HepG2 (cell line): ENCODE results near the gene TMEM184B. TPM values are rescaled to one million over a fixed set of nuclear protein-coding genes. Genes with fewer than 3 reads are reported as not detected.

ENCODE experiments used
- DRAP1 ChIP-seq: IDR thresholded peaks from 2 replicates; pipeline ENCODE4 v1.6.1; 2016; ENCODE audit warnings: missing genetic modification reagents, missing compliant biosample characterization
- FOXK1 ChIP-seq: sonication (generic); formaldehyde crosslinking; IDR thresholded peaks from 2 replicates; pipeline ENCODE4 v1.4.0; 2020; ENCODE audit warnings: low read depth, missing genetic modification reagents, borderline replicate concordance
- IKZF1 ChIP-seq: fragments of 450-650 bp; IDR thresholded peaks from 2 replicates; pipeline ENCODE4 v1.7.1; 2016
- IKZF5 ChIP-seq: IDR thresholded peaks from 2 replicates; pipeline ENCODE4 v1.6.1; 2018; ENCODE audit warnings: missing genetic modification reagents, mild to moderate bottlenecking, missing compliant biosample characterization
- MED1 ChIP-seq: sonication (generic); formaldehyde crosslinking; IDR thresholded peaks from 2 replicates; pipeline ENCODE4 v1.4.0; 2020; ENCODE audit warnings: missing genetic modification reagents
- NR2F1 ChIP-seq, 2 experiments: fragments of 450-650 bp in 1 of 2; formaldehyde crosslinking in 1 of 2; IDR thresholded peaks; 2 replicates each; pipeline versions ENCODE4 v1.5.0 to v1.6.1; 2016 to 2020; ENCODE audit warnings: mild to moderate bottlenecking in 1 of 2, missing compliant biosample characterization in 1 of 2, missing genetic modification reagents in 1 of 2, moderate library complexity in 1 of 2
- PPARG ChIP-seq: conservative IDR thresholded peaks from 2 replicates; pipeline ENCODE4 v1.6.1; 2016; ENCODE audit warnings: missing biosample characterization, missing genetic modification reagents
- SAP130 ChIP-seq: IDR thresholded peaks from 2 replicates; pipeline ENCODE4 v1.6.1; 2016; ENCODE audit warnings: low read depth
- SIN3A ChIP-seq: IDR thresholded peaks from 2 replicates; pipeline ENCODE4 v1.6.1; 2011; ENCODE audit warnings: low read depth, mild to moderate bottlenecking, control low read depth, low read length, borderline replicate concordance
- SKIL ChIP-seq: sonication (generic); formaldehyde crosslinking; IDR thresholded peaks from 2 replicates; pipeline ENCODE4 v1.8.0; 2022; ENCODE audit warnings: missing genetic modification reagents, mild to moderate bottlenecking, moderate library complexity, borderline replicate concordance
- SNAI1 ChIP-seq: sonication (generic); formaldehyde crosslinking; IDR thresholded peaks from 2 replicates; pipeline ENCODE4 v1.5.0; 2020; ENCODE audit warnings: mild to moderate bottlenecking, missing genetic modification reagents, borderline replicate concordance
- SP4 ChIP-seq: sonication (generic); formaldehyde crosslinking; IDR thresholded peaks from 2 replicates; pipeline ENCODE4 v1.8.1; 2023; ENCODE audit warnings: mild to moderate bottlenecking, missing genetic modification reagents
- SRSF4 ChIP-seq: fragments of 200-400 bp; formaldehyde crosslinking; IDR thresholded peaks from one replicate; pipeline ENCODE4 v1.6.1; 2018; ENCODE audit warnings: mild to moderate bottlenecking, low read depth, low read length, moderate library complexity; ENCODE audit not compliant: poor library complexity, severe bottlenecking
- TBX2 ChIP-seq: sonication (generic); formaldehyde crosslinking; IDR thresholded peaks from 2 replicates; pipeline ENCODE4 v1.5.0; 2020; ENCODE audit warnings: missing genetic modification reagents, mild to moderate bottlenecking, borderline replicate concordance
- TEAD3 ChIP-seq: optimal IDR thresholded peaks from 2 replicates; pipeline ENCODE3; 2016; ENCODE audit warnings: borderline replicate concordance
- TGIF2 ChIP-seq: IDR thresholded peaks from 2 replicates; pipeline ENCODE4 v1.6.1; 2016; ENCODE audit warnings: control low read depth, missing compliant biosample characterization
- THAP11 ChIP-seq: IDR thresholded peaks from 2 replicates; pipeline ENCODE4 v1.6.1; 2016; ENCODE audit warnings: missing biosample characterization, missing genetic modification reagents
- ZBTB7A ChIP-seq: sonication (generic); formaldehyde crosslinking; IDR thresholded peaks from 2 replicates; pipeline ENCODE4 v1.8.0; 2022; ENCODE audit warnings: mild to moderate bottlenecking, missing genetic modification reagents
- ZNF574 ChIP-seq: sonication (generic); formaldehyde crosslinking; IDR thresholded peaks from 2 replicates; pipeline ENCODE4 v1.4.0; 2020; ENCODE audit warnings: missing genetic modification reagents
- ZNF691 ChIP-seq: sonication (generic); formaldehyde crosslinking; IDR thresholded peaks from 2 replicates; pipeline ENCODE4 v1.4.0; 2020; ENCODE audit warnings: missing genetic modification reagents, low read depth, mild to moderate bottlenecking, borderline replicate concordance
- ZNF780A ChIP-seq: sonication (generic); formaldehyde crosslinking; IDR thresholded peaks from 2 replicates; pipeline ENCODE4 v1.8.0; 2022; ENCODE audit warnings: mild to moderate bottlenecking, missing genetic modification reagents, moderate library complexity
- ZNF792 ChIP-seq: IDR thresholded peaks from 2 replicates; pipeline ENCODE4 v1.6.1; 2016
- polyA plus RNA-seq, 8 experiments: library from polyadenylated mRNA; depleted of rRNA in 3 of 8; stranded (reverse) in 7 of 8; unstranded in 1 of 8; fragments of >200 nt; fragmentation: Illumina TruSeq in 4 of 8; extraction: Trizol in 4 of 8; gene quantifications; 2 replicates each; pipeline versions ENCODE4 v1.2.1 to v1.2.3, GENCODE V29; 2011 to 2016; ENCODE audit warnings: low read depth in 4 of 8, missing spikeins in 1 of 8, mixed read lengths in 1 of 8; ENCODE audit not compliant: insufficient read depth in 1 of 8
- total RNA-seq, 5 experiments: library from RNA; depleted of rRNA; stranded (reverse); fragments of >200 nt; fragmentation: Illumina TruSeq; extraction: Trizol; gene quantifications; 2 replicates each; pipeline ENCODE4 v1.2.3, GENCODE V29; 2016; ENCODE audit warnings: low read depth in 1 of 5

TMEM184B gene
- total and polyA plus RNA-seq, 2 of the 13 experiments (the other 11 are each of a cell fraction or from before 2014, with no cell fraction given), result 15.9 to 16.0 TPM

- peak; percentile 71; the same call in 1 of the 2 replicates for TF ChIP-seq IKZF5
- peak; percentile 44; the same call in 1 of the 2 replicates for TF ChIP-seq SNAI1 (CRISPR knock-in tag)
- TF ChIP-seq ZNF792 (CRISPR knock-in tag), result 0 out of 2 replicates have a peak, but pooled peaks have one; percentile 33
- peak; percentile 62; the same call in 1 of the 2 replicates for TF ChIP-seq FOXK1 (CRISPR knock-in tag)
- TF ChIP-seq IKZF1, result no peak
- peak; percentile 45; the same call in 1 of the 2 replicates for TF ChIP-seq ZNF780A (CRISPR knock-in tag)
- TF ChIP-seq SP4, result peak; percentile 17; the same call in 1 of the 2 replicates
- TF ChIP-seq MED1 (CRISPR knock-in tag), result peak; percentile 84
- TF ChIP-seq ZNF691 (CRISPR knock-in tag), result peak; percentile 53; the same call in 1 of the 2 replicates
- TF ChIP-seq ZBTB7A (CRISPR knock-in tag), result peak; percentile 80
- peak; percentile 70 for TF ChIP-seq ZNF574
- TF ChIP-seq TBX2, result peak; percentile 47; the same call in 1 of the 2 replicates
- TF ChIP-seq SIN3A, result peak; percentile 55; the same call in 1 of the 2 replicates
- TF ChIP-seq TEAD3, result peak; percentile 55
- no peak for TF ChIP-seq SRSF4
- peak; percentile 91 for TF ChIP-seq PPARG (CRISPR knock-in tag)
- TF ChIP-seq SKIL (CRISPR knock-in tag), result peak; percentile 63; the same call in 1 of the 2 replicates
- TF ChIP-seq SAP130 (CRISPR knock-in tag), result peak; percentile 97
- peak; percentile 34; the same call in 1 of the 2 replicates for TF ChIP-seq DRAP1
- TF ChIP-seq THAP11 (CRISPR knock-in tag), result peak; percentile 31; the same call in 1 of the 2 replicates
- peak; percentile 85 to 93 for TF ChIP-seq NR2F1 (CRISPR knock-in tag; IDR thresholded peaks at IDR 0.05)
- peak; percentile 80; the same call in 1 of the 2 replicates for TF ChIP-seq TGIF2 (CRISPR knock-in tag)
These were observed 37.1 kb upstream of the TMEM184B start (continued) for GRCh38 chr22:38309614-38310517.
